Activated T-helper 2 cell treated with anti-CD3 and anti-CD28 coated beads, Interferon-gamma antibody, Interleukin-2, Interleukin-4, amounts not matched to agents 10 μg/mL and 5 μg/mL and 100 μg/mL, durations not matched to agents 14 hours and 24 hours and 36 hours (primary cell): ENCODE data around the gene TMEM250. TPM values are rescaled to one million over a fixed set of nuclear protein-coding genes. Genes with fewer than 3 reads are reported as not detected.

Experiments used
- DNase-seq: peaks from one replicate; pipeline ENCODE4 v3.0.0; 2021; ENCODE audit warnings: low spot score
- H3K27ac Mint-ChIP-seq: one replicate; pipeline ENCODE4 v1.8.0; 2021; ENCODE audit warnings: mixed read lengths
- H3K27me3 Mint-ChIP-seq: one replicate; pipeline ENCODE4 v1.8.0; 2021; ENCODE audit warnings: low read depth, mixed read lengths
- H3K36me3 Mint-ChIP-seq: one replicate; pipeline ENCODE4 v1.8.0; 2021; ENCODE audit warnings: low read depth, mixed read lengths
- H3K4me1 Mint-ChIP-seq: one replicate; pipeline ENCODE4 v1.8.0; 2021; ENCODE audit warnings: low read depth, mixed read lengths
- H3K4me3 Mint-ChIP-seq: one replicate; pipeline ENCODE4 v1.8.0; 2021; ENCODE audit warnings: low read depth, mild to moderate bottlenecking, moderate library complexity, mixed read lengths
- H3K9me3 Mint-ChIP-seq: one replicate; pipeline ENCODE4 v1.8.0; 2021; ENCODE audit warnings: mixed read lengths
- intact Hi-C: fragments of 100-400 bp; cut with micrococcal nuclease; formaldehyde crosslinking; loops from one replicate; pipeline ENCODE4 v1.15.1; 2023
- total RNA-seq: library from RNA; stranded (reverse); gene quantifications from 2 replicates; pipeline ENCODE4 v1.2.3, GENCODE V29; 2022

The TMEM250 gene
- total RNA-seq, 1 donor from 2014 or later: 43.5 TPM

GRCh38 chr9:136143215-136144001, 24.7 kb upstream of the TMEM250 start:
- Mint-ChIP-seq H3K9me3 (no peaks in the 10 kb centered on the region), H3K27me3 (no peaks in the 10 kb centered on the region), H3K4me1 (no peaks in the 10 kb centered on the region), H3K4me3 (no peak overlapping the region), H3K27ac (no peak overlapping the region), H3K36me3 (no peaks in the 10 kb centered on the region)
- DNase-seq: no peak
- intact Hi-C loops: no loop called here

DNA sequence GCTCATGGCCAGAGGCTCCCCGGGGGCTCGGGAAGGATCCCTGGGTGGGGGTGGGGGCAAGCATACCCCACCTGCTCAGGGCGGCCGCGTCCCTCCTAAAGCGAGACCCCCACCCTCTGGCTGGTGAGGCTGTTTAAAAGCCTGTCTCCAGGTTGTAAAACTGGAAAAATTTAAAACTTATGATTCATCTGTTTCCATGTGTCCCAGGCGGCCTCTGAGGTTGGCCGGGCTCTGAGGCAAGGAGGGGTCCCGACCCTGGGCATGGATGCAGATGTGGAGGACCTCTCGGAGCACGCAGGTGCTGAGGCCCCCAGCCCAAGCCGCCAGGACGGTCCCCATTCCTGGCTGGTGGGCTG, 24.2 kb upstream of the TMEM250 start:
- H3K27ac Mint-ChIP-seq: no peak overlapping the region
- intact Hi-C loops: no loop called here
- H3K9me3 Mint-ChIP-seq: no peaks in the 10 kb centered on the region
- no peaks in the 10 kb centered on the region for H3K27me3 Mint-ChIP-seq
- H3K4me3 Mint-ChIP-seq: no peak overlapping the region
- no peaks in the 10 kb centered on the region for H3K4me1 Mint-ChIP-seq
- no peaks in the 10 kb centered on the region for H3K36me3 Mint-ChIP-seq
- DNase-seq: no peak

DNA sequence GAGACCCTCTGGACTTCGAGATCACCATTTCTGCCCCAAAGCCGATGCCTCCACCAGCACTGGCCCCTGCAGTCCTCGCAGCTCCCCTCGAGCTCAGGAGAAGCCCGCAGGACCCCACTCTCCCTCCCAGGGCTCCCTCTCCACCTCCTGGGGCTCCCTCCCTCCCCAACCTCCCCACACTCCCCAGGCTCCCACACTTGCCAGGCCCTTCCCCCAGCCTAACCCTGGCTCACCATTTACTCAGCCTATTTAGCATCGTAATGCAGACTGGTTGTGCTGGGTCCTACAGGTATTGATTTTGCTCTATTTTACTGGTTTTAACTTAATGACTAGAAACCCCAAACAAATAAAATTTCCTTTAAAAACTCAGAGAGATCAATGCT, 23.7 kb upstream of the TMEM250 start:
- intact Hi-C loops: no loop called here
- H3K4me1 Mint-ChIP-seq: no peaks in the 10 kb centered on the region
- no peaks in the 10 kb centered on the region for H3K27me3 Mint-ChIP-seq
- H3K4me3 Mint-ChIP-seq: no peak overlapping the region
- H3K36me3 Mint-ChIP-seq: no peaks in the 10 kb centered on the region
- no peak overlapping the region for H3K27ac Mint-ChIP-seq
- DNase-seq: no peak
- H3K9me3 Mint-ChIP-seq: no peaks in the 10 kb centered on the region

DNA sequence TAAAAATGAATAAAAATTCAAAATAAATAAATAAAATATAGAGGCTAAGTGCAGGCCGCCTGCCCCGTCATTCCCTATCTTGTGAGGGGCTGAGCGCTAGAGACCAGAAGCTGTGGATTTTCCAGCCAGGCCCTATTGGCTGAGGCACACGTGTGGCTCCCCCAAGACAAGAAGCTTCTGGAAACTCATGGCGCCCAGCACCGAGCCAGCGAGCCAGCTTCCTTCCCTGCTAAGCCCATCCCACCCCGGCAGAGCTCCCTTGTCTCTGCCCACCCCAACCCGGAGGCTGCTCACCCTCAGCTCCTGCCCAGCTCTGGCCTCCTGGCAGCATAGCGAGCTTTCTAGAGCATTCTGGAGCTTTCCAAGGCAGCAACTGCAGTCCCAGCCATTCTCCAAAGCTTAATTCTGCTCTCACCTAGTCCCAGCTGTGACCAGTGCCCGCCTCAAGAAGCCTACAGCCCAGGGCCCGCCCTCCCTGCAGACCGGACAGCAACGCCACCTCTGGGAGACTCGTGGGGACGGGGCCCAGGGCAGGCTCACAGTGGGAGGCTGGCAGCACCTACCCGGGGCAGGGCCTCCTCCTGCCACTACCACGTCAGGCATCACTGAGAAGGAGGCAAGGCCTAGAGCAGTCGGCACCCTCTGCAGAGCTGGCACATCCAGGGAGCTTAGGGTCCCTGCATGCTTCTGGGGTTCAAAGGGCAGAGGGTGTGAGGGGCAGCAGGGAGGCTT, 23.2 kb upstream of the TMEM250 start:
- intact Hi-C loops: no loop called here
- DNase-seq: no peak
- H3K4me3 Mint-ChIP-seq: no peak overlapping the region
- H3K27me3 Mint-ChIP-seq: no peaks in the 10 kb centered on the region
- no peak overlapping the region for H3K27ac Mint-ChIP-seq
- no peaks in the 10 kb centered on the region for H3K36me3 Mint-ChIP-seq
- no peaks in the 10 kb centered on the region for H3K4me1 Mint-ChIP-seq
- no peaks in the 10 kb centered on the region for H3K9me3 Mint-ChIP-seq

- H3K4me1 Mint-ChIP-seq: no peaks in the 10 kb centered on the region
- DNase-seq: no peak
- H3K9me3 Mint-ChIP-seq: no peaks in the 10 kb centered on the region
- no peaks in the 10 kb centered on the region for H3K36me3 Mint-ChIP-seq
- no peak overlapping the region for H3K4me3 Mint-ChIP-seq
- H3K27ac Mint-ChIP-seq: no peak overlapping the region
- intact Hi-C loops: no loop called here
- H3K27me3 Mint-ChIP-seq: no peaks in the 10 kb centered on the region
Observed at GRCh38 chr9:136140966-136141365, 22.3 kb upstream of the TMEM250 start.

- H3K27me3 Mint-ChIP-seq: no peaks in the 10 kb centered on the region
- H3K4me3 Mint-ChIP-seq: no peak overlapping the region
- no peak overlapping the region for H3K27ac Mint-ChIP-seq
- H3K36me3 Mint-ChIP-seq: no peaks in the 10 kb centered on the region
- intact Hi-C loops: no loop called here
- no peaks in the 10 kb centered on the region for H3K4me1 Mint-ChIP-seq
- DNase-seq: no peak
- H3K9me3 Mint-ChIP-seq: no peaks in the 10 kb centered on the region
Observed at GRCh38 chr9:136140046-136140445, 21.4 kb upstream of the TMEM250 start.

DNA sequence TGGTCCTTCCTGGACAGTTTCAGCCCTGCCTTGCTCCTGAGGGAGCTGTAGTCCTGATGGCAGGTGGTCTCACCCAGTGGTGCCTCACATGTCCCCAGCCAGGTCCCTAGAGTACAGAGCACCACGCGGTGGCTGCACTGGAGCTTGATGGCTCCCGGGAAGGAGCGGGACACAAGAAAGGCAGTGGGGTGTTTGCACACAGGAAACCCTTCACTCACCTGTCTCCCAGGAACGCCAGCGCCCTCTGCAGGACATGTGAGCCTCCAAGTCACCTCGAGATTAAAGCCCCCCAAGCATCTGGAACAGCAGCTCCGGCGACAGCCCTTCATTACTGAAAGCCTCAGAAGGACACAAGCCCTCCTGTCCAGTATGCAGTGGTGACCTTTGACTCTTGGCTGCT, 19.9 kb upstream of the TMEM250 start:
- Mint-ChIP-seq H3K27ac (no peak overlapping the region), H3K4me3 (no peak overlapping the region), H3K27me3 (peaks cover 6% of the 10 kb centered on the region), H3K4me1 (peaks cover 1% of the 10 kb centered on the region), H3K9me3 (no peaks in the 10 kb centered on the region), H3K36me3 (no peaks in the 10 kb centered on the region)
- DNase-seq: no peak
- intact Hi-C loops: no loop called here

GRCh38 chr9:136137321-136138265, 18.9 kb upstream of the TMEM250 start:
- no peaks in the 10 kb centered on the region for H3K36me3 Mint-ChIP-seq
- no peak overlapping the region for H3K4me3 Mint-ChIP-seq
- H3K27ac Mint-ChIP-seq: no peak overlapping the region
- H3K27me3 Mint-ChIP-seq: peaks cover 8% of the 10 kb centered on the region
- no peaks in the 10 kb centered on the region for H3K9me3 Mint-ChIP-seq
- peaks cover 1% of the 10 kb centered on the region for H3K4me1 Mint-ChIP-seq
- intact Hi-C loops: no loop called here
- no peak for DNase-seq

DNA sequence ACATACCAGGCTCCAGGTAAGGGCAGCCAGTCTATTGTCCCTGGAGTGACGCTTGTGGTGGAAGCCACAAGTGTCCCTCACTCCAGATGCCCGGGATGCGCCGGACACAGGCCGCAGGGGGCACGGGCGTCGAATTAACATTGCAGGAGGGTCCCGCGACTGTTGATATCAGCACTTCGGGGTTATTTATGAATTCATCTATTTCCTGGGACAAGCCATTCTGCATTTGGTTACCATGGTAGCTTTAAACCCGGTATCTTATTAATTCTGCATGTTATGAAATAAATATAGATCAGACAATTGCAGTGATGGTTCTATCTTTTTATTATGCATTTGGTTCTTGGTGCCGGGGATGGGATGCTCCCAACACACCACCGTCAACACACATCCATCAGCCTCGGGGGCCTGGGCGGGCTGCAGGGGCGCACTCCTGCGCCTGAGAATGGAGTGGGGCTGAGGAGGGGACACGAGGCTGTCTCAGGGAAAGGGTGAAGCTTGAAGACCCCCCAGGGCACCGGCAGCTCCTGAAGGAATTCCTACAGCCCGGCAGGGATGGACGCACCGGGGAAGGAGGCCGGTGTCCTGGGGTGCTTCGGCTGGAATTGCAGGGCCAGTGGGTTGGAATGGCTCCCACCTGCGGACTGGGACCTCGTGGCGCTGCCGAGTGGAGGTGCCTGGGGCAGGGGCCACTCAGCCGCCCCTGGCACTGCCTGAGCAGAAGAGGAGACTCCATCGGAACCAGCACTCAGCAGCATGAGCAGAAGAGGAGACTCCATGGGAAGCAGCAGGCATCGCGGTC, 17.7 kb upstream of the TMEM250 start:
- Mint-ChIP-seq H3K27ac (no peak overlapping the region), H3K9me3 (no peaks in the 10 kb centered on the region), H3K36me3 (no peaks in the 10 kb centered on the region), H3K4me1 (peaks cover 1% of the 10 kb centered on the region), H3K27me3 (peaks cover 13% of the 10 kb centered on the region), H3K4me3 (no peak overlapping the region)
- DNase-seq: no peak
- intact Hi-C loops: no loop called here

- Mint-ChIP-seq H3K27ac (no peak overlapping the region), H3K4me3 (no peak overlapping the region), H3K27me3 (peaks cover 15% of the 10 kb centered on the region), H3K4me1 (peaks cover 1% of the 10 kb centered on the region), H3K9me3 (no peaks in the 10 kb centered on the region), H3K36me3 (no peaks in the 10 kb centered on the region)
- no peak for DNase-seq
- intact Hi-C loops: no loop called here
Observed at GRCh38 chr9:136135326-136136126, 16.9 kb upstream of the TMEM250 start.

DNA sequence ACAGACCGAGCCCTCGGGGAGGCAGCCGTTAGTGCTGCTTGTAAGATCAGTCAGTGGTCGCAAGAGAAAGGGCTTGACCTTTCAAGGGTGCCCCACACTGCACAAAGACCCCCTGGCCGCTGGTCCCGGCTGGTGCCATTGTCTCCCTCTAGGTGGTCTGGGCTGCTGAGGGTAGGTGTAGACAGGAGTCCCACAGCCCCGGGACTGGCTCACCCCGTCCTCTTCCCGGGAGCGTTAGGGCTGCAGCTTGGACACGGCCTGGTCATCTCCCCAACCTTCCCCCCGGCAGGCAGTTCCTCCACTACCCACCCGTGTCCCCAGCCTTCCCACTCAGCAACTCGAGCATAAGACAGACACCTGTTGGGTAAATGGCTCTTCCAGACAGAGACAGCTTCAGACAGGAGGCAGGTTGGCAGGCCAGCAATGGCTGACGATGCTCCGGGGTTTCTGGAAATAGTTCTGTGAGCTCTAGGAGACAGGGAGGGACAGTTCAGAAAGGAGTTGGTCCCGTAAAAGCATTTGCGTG, 15.3 kb upstream of the TMEM250 start:
- Mint-ChIP-seq H3K4me3 (no peak overlapping the region), H3K9me3 (no peaks in the 10 kb centered on the region), H3K36me3 (no peaks in the 10 kb centered on the region), H3K27ac (no peak overlapping the region), H3K27me3 (peaks cover 19% of the 10 kb centered on the region), H3K4me1 (peaks cover 1% of the 10 kb centered on the region)
- intact Hi-C loops: no loop called here
- DNase-seq: no peak
